HEK293 (cell line): ENCODE data around the gene PTX4.

Experiments
- GLIS1 ChIP-seq: fragments of 450-650 bp; formaldehyde crosslinking; IDR thresholded peaks from 2 replicates; pipeline ENCODE4 v1.5.1; 2016; ENCODE audit warnings: missing biosample characterization, missing genetic modification characterization
- PRDM4 ChIP-seq: fragments of 450-650 bp; formaldehyde crosslinking; IDR thresholded peaks from 2 replicates; pipeline ENCODE4 v1.5.1; 2017; ENCODE audit warnings: missing biosample characterization, missing genetic modification characterization
- YY1 ChIP-seq: fragments of 450-650 bp; formaldehyde crosslinking; IDR thresholded peaks from 2 replicates; pipeline ENCODE4 v1.5.1; 2018; ENCODE audit warnings: missing biosample characterization, missing genetic modification characterization

GRCh38 chr16:1443403-1443973 lies 45.3 kb downstream of the PTX4 start:
- TF ChIP-seq YY1 (tag by site-specific recombination) (no peak), GLIS1 (tag by site-specific recombination) (no peak), PRDM4 (tag by site-specific recombination) (no peak)
